Memory B cell (primary cell): ENCODE measurements around the gene AHRR.
"Not testable (repeated sequence)": the region's sequence is repeated elsewhere in the genome, so short reads cannot be mapped to it uniquely, and the experiment has no call there.

ENCODE experiments used
- ATAC-seq: fragments of 150-1000 bp; cut with Tn5 transposase; 2 replicates; pipeline ENCODE4 v1.10.0; 2021; ENCODE audit warnings: low read depth, mild to moderate bottlenecking, moderate library complexity
- DNase-seq, 2 donors: peaks; one replicate each; pipeline ENCODE4 v3.0.0; 2022; ENCODE audit warnings: low spot score in 2 of 2
- H3K27ac Mint-ChIP-seq: one replicate; pipeline ENCODE4 v1.8.0; 2022; ENCODE audit warnings: mild to moderate bottlenecking, moderate library complexity, mixed read lengths
- H3K27me3 Mint-ChIP-seq: one replicate; pipeline ENCODE4 v1.8.0; 2022; ENCODE audit warnings: mixed read lengths
- H3K36me3 Mint-ChIP-seq: one replicate; pipeline ENCODE4 v1.8.0; 2022; ENCODE audit warnings: mild to moderate bottlenecking, mixed read lengths
- H3K4me1 Mint-ChIP-seq: one replicate; pipeline ENCODE4 v1.8.0; 2022; ENCODE audit warnings: mixed read lengths
- H3K4me3 Mint-ChIP-seq: one replicate; pipeline ENCODE4 v1.8.0; 2022; ENCODE audit warnings: mild to moderate bottlenecking, moderate library complexity, mixed read lengths
- H3K9me3 Mint-ChIP-seq: one replicate; pipeline ENCODE4 v1.8.0; 2022; ENCODE audit warnings: mixed read lengths

Gene AHRR

DNA sequence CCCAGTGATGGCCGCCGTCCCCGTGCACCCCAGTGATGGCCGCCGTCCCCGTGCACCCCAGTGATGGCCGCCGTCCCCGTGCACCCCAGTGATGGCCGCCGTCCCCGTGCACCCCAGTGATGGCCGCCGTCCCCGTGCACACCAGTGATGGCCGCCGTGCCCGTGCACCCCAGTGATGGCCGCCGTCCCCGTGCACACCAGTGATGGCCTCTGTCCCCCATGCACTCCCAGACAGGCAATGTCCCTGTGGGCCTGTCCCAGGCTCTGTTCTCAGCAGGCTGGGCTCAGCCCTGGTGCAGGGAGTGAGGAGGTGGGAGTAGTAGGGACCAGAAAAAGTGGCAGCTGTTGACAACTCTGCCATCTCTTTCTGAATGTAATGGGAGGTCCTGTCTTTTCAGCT, 11.7 kb upstream of the AHRR start:
- not testable (repeated sequence) for H3K27ac Mint-ChIP-seq, H3K4me3 Mint-ChIP-seq, H3K4me1 Mint-ChIP-seq, H3K9me3 Mint-ChIP-seq, ATAC-seq, H3K27me3 Mint-ChIP-seq, DNase-seq
- H3K36me3 Mint-ChIP-seq = peaks cover 24% of the 10 kb centered on the region

GRCh38 chr5:310516-310915, 11.0 kb upstream of the AHRR start:
- Mint-ChIP-seq H3K27ac (no peak overlapping the region), H3K27me3 (no peaks in the 10 kb centered on the region), H3K4me1 (peaks cover 3% of the 10 kb centered on the region), H3K4me3 (no peak overlapping the region), H3K9me3 (no peaks in the 10 kb centered on the region), H3K36me3 (peaks cover 26% of the 10 kb centered on the region)
- ATAC-seq (no peak), DNase-seq (no peak)

- no peaks in the 10 kb centered on the region for H3K27me3 Mint-ChIP-seq
- DNase-seq (no peak), ATAC-seq (no peak)
- H3K27ac Mint-ChIP-seq = no peak overlapping the region
- H3K4me1 Mint-ChIP-seq = peaks cover 3% of the 10 kb centered on the region
- H3K9me3 Mint-ChIP-seq = no peaks in the 10 kb centered on the region
- H3K4me3 Mint-ChIP-seq = no peak overlapping the region
- H3K36me3 Mint-ChIP-seq = peaks cover 28% of the 10 kb centered on the region
These were observed 10.5 kb upstream of the AHRR start for GRCh38 chr5:310941-311434.

DNA sequence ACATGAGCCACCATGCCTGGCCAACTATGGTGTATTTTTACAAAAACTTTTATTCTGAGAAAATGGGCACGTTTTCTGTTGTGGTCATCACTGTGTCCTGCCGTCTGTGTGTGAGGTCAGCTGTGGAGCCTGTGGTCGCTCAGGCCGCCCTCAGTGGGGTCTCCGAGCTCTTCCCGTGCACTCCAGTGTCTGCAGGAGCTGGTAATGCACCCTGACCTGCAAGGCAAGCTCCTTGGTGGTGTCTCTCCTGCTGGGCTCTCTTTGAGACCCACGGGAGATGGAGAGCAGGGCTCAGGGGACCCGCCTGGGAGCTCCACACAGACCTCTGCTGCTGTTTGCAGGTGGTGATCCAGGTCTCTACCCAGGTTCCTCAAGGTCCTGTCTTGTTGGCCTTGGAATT, 9.6 kb upstream of the AHRR start:
- no peak for DNase-seq
- Mint-ChIP-seq H3K4me1 (peaks cover 3% of the 10 kb centered on the region), H3K27me3 (no peaks in the 10 kb centered on the region), H3K9me3 (no peaks in the 10 kb centered on the region), H3K27ac (no peak overlapping the region), H3K4me3 (no peak overlapping the region), H3K36me3 (peaks cover 26% of the 10 kb centered on the region)
- no peak for ATAC-seq

- DNase-seq (no peak), ATAC-seq (no peak)
- H3K4me1 Mint-ChIP-seq = peaks cover 3% of the 10 kb centered on the region
- peaks cover 23% of the 10 kb centered on the region for H3K36me3 Mint-ChIP-seq
- no peaks in the 10 kb centered on the region for H3K9me3 Mint-ChIP-seq
- H3K27ac Mint-ChIP-seq = no peak overlapping the region
- no peaks in the 10 kb centered on the region for H3K27me3 Mint-ChIP-seq
- H3K4me3 Mint-ChIP-seq = no peak overlapping the region
These were observed 8.7 kb upstream of the AHRR start for GRCh38 chr5:312845-313244.

- Mint-ChIP-seq H3K4me3 (no peak overlapping the region), H3K27me3 (no peaks in the 10 kb centered on the region), H3K27ac (no peak overlapping the region), H3K4me1 (peaks cover 3% of the 10 kb centered on the region), H3K9me3 (no peaks in the 10 kb centered on the region), H3K36me3 (peaks cover 23% of the 10 kb centered on the region)
- ATAC-seq = no peak
- no peak for DNase-seq
These were observed 8.2 kb upstream of the AHRR start for GRCh38 chr5:313265-313664.

GRCh38 chr5:313806-314376, 7.6 kb upstream of the AHRR start:
- Mint-ChIP-seq H3K27ac (no peak overlapping the region), H3K36me3 (peaks cover 23% of the 10 kb centered on the region), H3K4me1 (peaks cover 3% of the 10 kb centered on the region), H3K4me3 (no peak overlapping the region), H3K9me3 (no peaks in the 10 kb centered on the region), H3K27me3 (no peaks in the 10 kb centered on the region)
- no peak for ATAC-seq
- no peak for DNase-seq

- no peak overlapping the region for H3K27ac Mint-ChIP-seq
- DNase-seq (no peak), ATAC-seq (no peak)
- H3K4me1 Mint-ChIP-seq = peaks cover 3% of the 10 kb centered on the region
- no peak overlapping the region for H3K4me3 Mint-ChIP-seq
- H3K27me3 Mint-ChIP-seq = peaks cover 3% of the 10 kb centered on the region
- peaks cover 23% of the 10 kb centered on the region for H3K36me3 Mint-ChIP-seq
- no peaks in the 10 kb centered on the region for H3K9me3 Mint-ChIP-seq
These were observed 6.6 kb upstream of the AHRR start for GRCh38 chr5:314676-315487.

GRCh38 chr5:315488-316209, 5.9 kb upstream of the AHRR start:
- H3K27ac Mint-ChIP-seq = no peak overlapping the region
- no peaks in the 10 kb centered on the region for H3K9me3 Mint-ChIP-seq
- H3K36me3 Mint-ChIP-seq = peaks cover 23% of the 10 kb centered on the region
- peaks cover 7% of the 10 kb centered on the region for H3K4me1 Mint-ChIP-seq
- no peak for ATAC-seq
- peaks cover 5% of the 10 kb centered on the region for H3K27me3 Mint-ChIP-seq
- no peak for DNase-seq
- no peak overlapping the region for H3K4me3 Mint-ChIP-seq

DNA sequence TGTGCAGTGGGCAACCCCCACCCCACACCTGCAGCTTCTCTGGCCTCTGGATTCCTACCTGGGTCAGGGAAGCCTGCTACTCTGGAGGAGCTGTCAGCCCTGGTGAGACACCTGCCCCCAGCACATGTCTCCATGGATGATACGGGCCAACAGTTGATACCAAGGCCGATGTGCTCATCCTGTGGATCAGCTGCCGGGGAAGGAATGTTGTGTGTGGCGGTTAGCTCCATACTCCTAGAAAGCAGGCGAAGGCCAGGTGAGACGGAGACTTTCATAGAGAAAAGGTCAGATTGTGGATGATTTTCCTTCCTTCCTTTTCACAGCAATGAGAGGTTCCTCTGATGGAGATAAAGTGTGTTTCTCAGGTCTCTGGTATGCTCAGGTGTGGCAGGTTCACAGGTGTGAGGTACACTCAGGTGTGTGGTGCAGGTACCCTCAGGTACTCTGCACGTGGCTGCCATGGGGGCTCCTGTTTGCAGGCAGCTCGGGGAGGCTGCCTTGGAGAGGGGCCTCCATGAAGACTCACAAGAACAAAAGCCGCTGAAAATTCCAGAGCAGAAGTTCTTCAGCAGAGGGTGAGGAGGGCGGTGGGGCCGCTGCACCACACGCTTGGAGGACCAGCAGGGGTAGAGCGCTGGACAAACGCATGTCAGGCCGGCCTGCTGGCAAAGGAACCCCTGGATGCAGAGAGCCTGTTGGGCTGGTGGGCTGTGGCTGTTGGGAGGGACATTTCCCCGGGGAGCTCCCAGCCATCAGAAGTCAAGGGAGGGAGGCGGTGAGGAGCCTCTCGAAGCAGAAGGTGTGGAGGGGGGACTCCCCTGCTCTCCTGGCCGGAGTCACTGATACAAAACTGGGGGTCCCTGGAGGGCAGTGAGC, 5.1 kb upstream of the AHRR start:
- H3K36me3 Mint-ChIP-seq = peaks cover 19% of the 10 kb centered on the region
- H3K4me1 Mint-ChIP-seq = peaks cover 8% of the 10 kb centered on the region
- peaks cover 7% of the 10 kb centered on the region for H3K27me3 Mint-ChIP-seq
- ATAC-seq (peak; percentile 8), DNase-seq (no peak)
- no peaks in the 10 kb centered on the region for H3K9me3 Mint-ChIP-seq
- no peak overlapping the region for H3K4me3 Mint-ChIP-seq
- H3K27ac Mint-ChIP-seq = no peak overlapping the region

- no peak overlapping the region for H3K4me3 Mint-ChIP-seq
- no peak overlapping the region for H3K27ac Mint-ChIP-seq
- ATAC-seq (peak; percentile 77), DNase-seq (peak in 1 of 2 donors; percentile 26)
- no peaks in the 10 kb centered on the region for H3K9me3 Mint-ChIP-seq
- peaks cover 19% of the 10 kb centered on the region for H3K36me3 Mint-ChIP-seq
- H3K4me1 Mint-ChIP-seq = peaks cover 8% of the 10 kb centered on the region
- peaks cover 7% of the 10 kb centered on the region for H3K27me3 Mint-ChIP-seq
These were observed 4.3 kb upstream of the AHRR start for GRCh38 chr5:317086-317811.

DNA sequence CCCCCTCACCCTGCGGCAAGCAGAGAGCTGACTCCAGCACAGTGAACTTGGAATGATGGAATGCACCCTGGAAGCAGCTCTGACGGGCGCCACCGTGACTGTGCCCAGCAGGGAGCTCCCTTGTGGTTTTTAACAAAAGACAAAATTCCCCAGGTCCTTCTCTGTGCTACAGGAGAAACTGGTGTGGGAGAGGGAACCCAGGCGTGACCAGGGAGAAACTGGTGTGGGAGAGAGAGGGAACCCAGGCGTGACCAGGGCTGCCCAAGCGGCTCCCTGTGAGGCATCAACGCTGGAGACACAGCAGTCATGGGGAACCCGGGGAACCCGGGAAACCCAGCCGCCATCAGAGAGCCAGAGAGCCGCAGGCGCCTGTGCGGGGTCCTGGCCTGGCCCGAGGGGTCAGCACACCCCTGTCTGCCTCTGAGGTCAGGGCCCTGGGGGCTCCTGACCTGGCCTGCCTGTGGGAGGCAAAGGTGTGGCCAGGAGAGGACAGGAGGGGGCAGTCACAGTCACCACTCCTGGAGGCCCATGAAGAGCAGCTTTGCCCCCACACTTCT, 3.1 kb upstream of the AHRR start:
- H3K4me1 Mint-ChIP-seq = peaks cover 8% of the 10 kb centered on the region
- H3K27me3 Mint-ChIP-seq = peaks cover 7% of the 10 kb centered on the region
- H3K9me3 Mint-ChIP-seq = no peaks in the 10 kb centered on the region
- H3K36me3 Mint-ChIP-seq = peaks cover 19% of the 10 kb centered on the region
- no peak overlapping the region for H3K27ac Mint-ChIP-seq
- ATAC-seq (no peak), DNase-seq (no peak)
- no peak overlapping the region for H3K4me3 Mint-ChIP-seq
